D721Med (cell line): ENCODE measurements around the gene PHF21B.

ENCODE experiments used
- DNase-seq: peaks from one replicate; pipeline ENCODE4 v3.0.0; 2011; ENCODE audit warnings: low spot score; ENCODE audit not compliant: insufficient read length
- FAIRE-seq: peaks from 2 replicates; lab custom pipeline; 2011; peaks lifted over from hg19 to GRCh38; lab: Jason Lieb, UNC
- TF ChIP-seq, protein P1 (sequence below): IDR thresholded peaks from 2 replicates; pipeline ENCODE4 v1.5.1; 2012; ENCODE audit warnings: mild to moderate bottlenecking, control low read depth; ENCODE audit not compliant: insufficient read depth; ENCODE audit errors: missing control alignments

PHF21B gene

DNA sequence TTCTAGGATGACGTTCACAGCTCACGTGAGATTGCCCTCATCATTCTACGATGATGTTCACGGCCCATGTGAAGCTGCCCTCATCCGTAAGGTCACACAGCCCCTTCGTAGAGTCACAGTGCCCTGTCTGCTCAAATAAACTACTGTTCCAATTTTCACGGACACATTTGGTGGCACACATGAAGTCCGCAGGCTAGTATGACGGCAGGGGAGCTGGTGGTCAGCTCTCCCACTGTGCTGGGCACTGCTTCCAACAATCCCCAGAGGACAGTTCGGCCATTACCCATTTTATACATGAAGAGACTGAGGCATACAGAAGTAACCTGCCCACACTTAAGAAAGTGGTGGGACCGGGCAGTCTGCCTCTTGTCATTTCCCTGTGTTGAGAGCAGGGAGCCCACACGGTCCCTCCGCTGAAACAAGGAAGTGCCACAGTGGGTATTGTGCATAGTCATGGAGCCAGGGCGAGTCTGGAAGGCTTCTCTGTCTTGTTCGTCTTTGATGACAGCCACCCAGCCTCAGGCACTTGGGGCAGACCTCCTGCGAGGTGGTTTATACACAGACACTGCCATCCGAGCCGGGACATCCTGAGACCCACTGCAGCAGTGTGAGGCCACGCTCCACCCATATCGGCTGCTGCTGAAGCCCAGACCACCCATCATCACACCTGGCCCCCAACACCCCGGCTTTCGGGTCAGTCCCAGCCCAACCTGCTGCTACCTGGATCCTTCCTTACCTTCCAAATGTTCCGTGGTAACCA lies 114.3 kb downstream of the PHF21B start:
- no peak for DNase-seq
- no peak for FAIRE-seq
- TF ChIP-seq, protein P1, sequence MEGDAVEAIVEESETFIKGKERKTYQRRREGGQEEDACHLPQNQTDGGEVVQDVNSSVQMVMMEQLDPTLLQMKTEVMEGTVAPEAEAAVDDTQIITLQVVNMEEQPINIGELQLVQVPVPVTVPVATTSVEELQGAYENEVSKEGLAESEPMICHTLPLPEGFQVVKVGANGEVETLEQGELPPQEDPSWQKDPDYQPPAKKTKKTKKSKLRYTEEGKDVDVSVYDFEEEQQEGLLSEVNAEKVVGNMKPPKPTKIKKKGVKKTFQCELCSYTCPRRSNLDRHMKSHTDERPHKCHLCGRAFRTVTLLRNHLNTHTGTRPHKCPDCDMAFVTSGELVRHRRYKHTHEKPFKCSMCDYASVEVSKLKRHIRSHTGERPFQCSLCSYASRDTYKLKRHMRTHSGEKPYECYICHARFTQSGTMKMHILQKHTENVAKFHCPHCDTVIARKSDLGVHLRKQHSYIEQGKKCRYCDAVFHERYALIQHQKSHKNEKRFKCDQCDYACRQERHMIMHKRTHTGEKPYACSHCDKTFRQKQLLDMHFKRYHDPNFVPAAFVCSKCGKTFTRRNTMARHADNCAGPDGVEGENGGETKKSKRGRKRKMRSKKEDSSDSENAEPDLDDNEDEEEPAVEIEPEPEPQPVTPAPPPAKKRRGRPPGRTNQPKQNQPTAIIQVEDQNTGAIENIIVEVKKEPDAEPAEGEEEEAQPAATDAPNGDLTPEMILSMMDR, result no peak

DNA sequence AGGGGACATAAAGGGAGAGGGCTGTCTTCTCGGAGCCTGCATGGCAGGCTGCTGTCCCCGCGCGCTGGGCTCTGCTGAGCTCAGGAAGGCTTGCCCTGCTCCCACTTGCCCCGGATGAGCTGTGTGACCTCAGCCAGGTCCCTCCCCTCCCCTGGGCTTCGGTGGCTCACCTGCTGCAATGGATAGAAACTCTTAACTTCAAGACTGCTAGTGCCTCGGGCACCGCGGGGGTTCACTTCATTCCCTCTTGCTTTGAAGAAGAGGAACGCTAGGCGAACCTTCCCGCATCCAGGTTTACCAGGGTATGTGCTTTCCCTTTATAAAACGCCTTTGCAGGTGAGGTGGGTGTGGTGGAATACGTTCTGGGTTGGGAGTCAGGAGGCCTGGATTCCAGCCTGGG lies 115.0 kb downstream of the PHF21B start:
- TF ChIP-seq, protein P1, result no peak

GRCh38 chr22:44894321-44894720 lies 115.5 kb downstream of the PHF21B start:
- TF ChIP-seq, protein P1, result no peak
- DNase-seq (no peak), FAIRE-seq (no peak)

More for the DNA sequence above, 115.0 kb downstream of the PHF21B start:
- no peak for FAIRE-seq
- no peak for DNase-seq

DNA sequence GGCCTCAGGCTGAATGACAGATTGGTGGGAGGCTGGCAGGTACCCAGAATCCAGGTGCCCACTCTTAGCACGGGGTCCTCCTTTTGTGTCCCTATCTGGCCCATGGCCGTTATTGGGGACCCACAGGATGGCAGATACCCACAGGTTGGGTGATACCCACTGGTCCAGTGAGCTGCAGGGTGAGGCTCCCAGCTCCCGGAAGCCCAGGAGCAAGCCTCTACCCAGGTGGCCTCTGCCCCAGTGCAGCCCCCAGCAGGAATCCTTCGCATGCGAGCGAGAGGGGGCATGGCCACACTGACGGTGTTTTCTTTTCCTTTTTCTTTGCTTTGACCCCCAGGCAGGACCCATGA lies 116.1 kb downstream of the PHF21B start:
- DNase-seq, result no peak
- no peak for FAIRE-seq
- TF ChIP-seq, protein P1, result no peak

DNA sequence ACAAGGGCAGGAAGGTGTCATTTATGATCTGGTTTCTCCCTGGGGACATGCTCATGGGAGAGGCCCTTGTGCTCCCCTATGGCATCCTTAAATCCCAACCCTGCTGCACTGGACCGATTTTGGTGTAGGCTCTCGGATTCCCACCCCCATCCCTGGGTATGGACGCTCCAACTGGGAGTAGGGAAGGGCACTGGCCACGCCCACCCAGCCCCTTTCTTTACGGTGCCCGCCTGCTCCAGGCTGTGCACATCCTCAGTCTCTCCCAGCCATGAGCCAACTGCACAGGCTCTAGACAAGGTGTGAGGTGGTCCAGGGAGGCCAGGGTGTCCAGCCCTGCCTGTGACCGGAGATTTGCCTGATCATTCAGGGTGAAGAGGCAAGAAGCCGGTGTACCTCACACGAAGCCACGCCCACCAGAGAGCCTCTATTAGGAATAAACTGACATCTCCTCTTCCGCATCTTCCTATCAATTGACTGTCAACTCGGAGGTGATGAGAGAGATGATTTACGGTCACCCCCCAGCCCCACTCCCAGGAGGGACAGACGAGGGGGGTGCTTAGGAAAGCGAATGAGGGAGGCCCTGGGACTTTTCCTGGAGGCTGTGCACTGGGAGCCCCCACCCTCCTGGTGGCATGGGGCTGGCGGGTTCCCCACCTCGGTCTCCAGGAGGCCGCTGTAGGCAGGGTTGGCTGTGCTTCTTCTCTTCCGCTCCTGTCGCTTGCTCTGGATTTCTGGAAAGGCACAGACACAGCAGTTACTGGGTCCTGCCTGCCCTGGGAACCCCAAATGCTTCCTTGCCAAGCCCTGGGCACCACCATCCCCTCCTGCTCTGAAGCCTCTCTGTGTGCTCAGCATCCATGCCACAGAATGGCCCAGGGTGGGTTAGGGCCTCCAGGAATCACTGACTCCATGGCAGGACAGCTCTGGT lies 116.7 kb downstream of the PHF21B start:
- TF ChIP-seq, protein P1, result no peak
- no peak for FAIRE-seq
- DNase-seq, result no peak

DNA sequence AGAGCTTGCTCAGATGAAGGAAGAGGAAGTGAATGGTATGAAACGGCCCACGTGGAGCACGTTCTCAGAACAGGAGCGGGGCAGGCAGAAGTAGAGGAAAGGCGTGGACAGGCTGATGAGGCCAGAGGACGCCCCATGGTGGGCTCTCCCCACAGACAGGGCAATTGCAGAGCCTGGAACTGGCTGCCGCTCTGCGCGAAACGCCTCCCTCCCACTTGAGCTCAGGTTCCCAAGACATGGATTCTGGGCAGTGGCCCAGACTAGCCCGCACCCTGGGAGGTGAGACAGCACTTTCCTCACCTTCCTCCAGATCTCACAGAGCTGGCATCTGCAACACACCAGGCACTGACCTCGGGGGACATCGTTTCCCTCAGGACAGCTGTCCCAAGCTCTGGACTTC lies 117.6 kb downstream of the PHF21B start:
- FAIRE-seq (no peak), DNase-seq (no peak)
- TF ChIP-seq, protein P1, result no peak
